Endometrial microvascular endothelial cells (primary cell): ENCODE measurements around the gene BAMBI. TPM values are rescaled to one million over a fixed set of nuclear protein-coding genes. Genes with fewer than 3 reads are reported as not detected.

Source experiments
- in situ Hi-C: cut with HindIII; loops from 2 replicates; pipeline ENCODE4 v1.10.0; 2017; ENCODE audit warnings: low sequenced_read_pairs, low pct_unique_long_range_greater_than_20kb; ENCODE audit errors: inconsistent ontology term
- total RNA-seq: library from RNA; depleted of rRNA; stranded (reverse); fragments of >200 nt; gene quantifications from one replicate; pipeline ENCODE4 v1.2.3, GENCODE V29; 2015; ENCODE audit errors: inconsistent ontology term

The BAMBI gene
- total RNA-seq, 1 donor from 2014 or later = 5.0 TPM

DNA sequence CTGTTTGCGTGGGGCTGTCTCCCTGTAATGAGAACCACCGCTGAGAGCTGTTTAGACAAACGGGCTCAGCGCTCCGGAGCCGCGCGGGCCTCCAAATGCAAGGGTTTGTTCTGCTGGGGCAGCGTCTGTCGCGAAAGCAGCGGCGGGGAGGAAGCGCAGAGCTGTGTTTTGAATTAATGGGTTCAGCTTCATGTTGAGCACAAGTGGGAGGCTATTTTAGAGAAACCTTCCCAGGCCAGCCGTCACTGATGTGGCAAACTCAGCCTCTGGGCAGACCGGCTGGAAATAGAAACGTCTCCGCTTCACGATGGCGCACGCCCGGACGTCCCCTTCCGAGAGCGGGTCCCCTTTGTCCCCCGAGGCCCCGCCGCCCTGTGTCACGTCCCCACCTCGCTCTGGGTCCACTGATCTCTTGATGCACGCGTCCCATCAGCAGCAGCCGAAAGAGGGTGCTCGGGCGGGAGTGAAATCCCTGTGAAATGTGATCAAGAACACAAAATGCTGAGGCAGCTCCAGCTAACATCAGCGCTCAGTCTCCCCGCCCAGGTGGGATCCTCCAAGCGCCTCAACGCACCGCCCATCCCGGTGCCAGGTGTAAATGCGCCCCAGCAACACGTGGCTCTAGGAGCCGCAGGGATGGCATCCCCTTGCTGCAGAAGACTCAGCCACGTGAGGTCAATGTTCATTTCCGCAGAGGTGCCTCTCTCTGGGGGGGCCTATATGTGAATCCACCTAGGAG is 44.9 kb downstream of the BAMBI start:
- in situ Hi-C loops = no loop called here

DNA sequence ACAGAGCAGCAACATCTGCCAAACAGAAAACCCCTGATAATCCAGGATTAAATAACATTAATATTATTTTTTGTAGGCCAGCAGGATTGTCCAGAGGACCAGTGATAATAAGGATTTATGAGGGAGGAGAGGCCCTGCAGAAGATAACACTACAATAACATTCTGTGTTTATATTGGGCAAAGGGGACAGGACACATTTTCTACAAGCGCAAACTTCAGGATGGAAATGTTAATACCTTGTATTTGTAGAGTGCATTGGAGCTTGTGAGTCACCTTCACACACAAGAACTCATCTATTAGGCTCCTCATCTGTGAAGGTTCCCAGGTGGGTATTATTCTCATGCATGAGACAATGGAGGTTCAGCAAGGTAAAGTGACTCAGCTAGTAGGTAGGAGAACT is 51.0 kb downstream of the BAMBI start:
- in situ Hi-C loops = no loop called here

GRCh38 chr10:28730031-28730778 is 52.9 kb downstream of the BAMBI start:
- in situ Hi-C loops = no loop called here

GRCh38 chr10:28732091-28732490 is 54.8 kb downstream of the BAMBI start:
- in situ Hi-C loops = no loop called here

Other genes with a start within 250 kb of the BAMBI start
- gene WAC, start 144.4 kb upstream of the BAMBI start, total RNA-seq = 79.6 TPM